ENCODE results near the gene MGAT5.

Gene MGAT5

DNA sequence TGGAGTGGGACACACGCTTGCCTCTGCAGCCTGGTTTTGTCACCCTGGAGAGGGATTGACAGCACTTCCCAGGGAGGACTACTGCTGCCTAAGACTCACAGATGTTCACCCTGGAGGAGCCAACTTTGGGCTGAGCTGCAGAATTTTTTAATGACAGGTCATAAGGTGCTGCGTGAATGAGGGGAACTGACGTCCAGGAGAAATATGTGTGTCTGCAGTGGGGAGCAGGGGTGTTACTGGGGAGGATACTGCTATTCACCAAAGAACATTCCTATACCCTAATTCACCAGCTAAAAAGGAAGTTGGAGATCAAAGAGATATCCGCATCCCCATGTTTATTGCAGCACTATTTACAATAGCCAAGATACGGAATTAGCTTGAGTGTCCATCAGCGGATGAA is 144.4 kb downstream of the MGAT5 start:
- WGBS, 2 experiments (ENCODE audit: insufficient coverage in 2 of 2) = 91 to 100% methylated on average over 3 of the region's 6 CpGs
- Histone ChIP-seq H3K36me3 (ENCODE audit: control insufficient read depth, insufficient read depth, low read length) (peaks cover 11% of the 10 kb centered on the region), H3K27ac (ENCODE audit: low read depth, low read length, severe bottlenecking) (no peak overlapping the region), H3K9me3 (ENCODE audit: control insufficient read depth, low read length) (no peaks in the 10 kb centered on the region), H3K4me3 (ENCODE audit: extremely low read depth, insufficient read depth, low read length, poor library complexity, severe bottlenecking) (no peak overlapping the region), H3K4me1 (ENCODE audit: control insufficient read depth, insufficient read depth, low read length, poor library complexity, severe bottlenecking) (peaks cover 16% of the 10 kb centered on the region)

DNA sequence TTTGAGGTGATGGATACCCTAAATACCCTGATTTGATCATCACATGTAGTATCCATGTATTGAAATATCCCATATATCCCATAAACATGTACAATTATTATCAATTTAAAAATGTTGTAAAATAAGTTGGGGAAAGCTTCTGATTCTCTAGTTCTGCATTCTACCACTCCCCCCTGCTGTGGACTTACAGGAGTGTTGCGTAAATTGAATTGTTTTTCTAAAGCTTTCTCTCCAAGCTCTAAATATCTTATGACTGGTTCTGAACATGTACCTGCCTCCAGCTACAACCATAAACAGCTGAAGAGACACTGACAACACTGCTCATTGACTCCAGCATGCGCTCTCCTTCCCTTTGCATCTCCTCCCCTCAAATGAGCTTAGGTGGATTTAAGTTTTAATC is 145.2 kb downstream of the MGAT5 start:
- Histone ChIP-seq H3K4me1 (ENCODE audit: control insufficient read depth, insufficient read depth, low read length, poor library complexity, severe bottlenecking) (peaks cover 16% of the 10 kb centered on the region), H3K36me3 (ENCODE audit: control insufficient read depth, insufficient read depth, low read length) (peaks cover 19% of the 10 kb centered on the region), H3K27ac (ENCODE audit: low read depth, low read length, severe bottlenecking) (no peak overlapping the region), H3K4me3 (ENCODE audit: extremely low read depth, insufficient read depth, low read length, poor library complexity, severe bottlenecking) (no peak overlapping the region), H3K9me3 (ENCODE audit: control insufficient read depth, low read length) (no peaks in the 10 kb centered on the region)
- WGBS, 2 experiments (ENCODE audit: insufficient coverage in 2 of 2) = 100% methylated on average over 1 of the region's 2 CpGs; no CpG with 5 or more reads in 1 of the 2 experiments

DNA sequence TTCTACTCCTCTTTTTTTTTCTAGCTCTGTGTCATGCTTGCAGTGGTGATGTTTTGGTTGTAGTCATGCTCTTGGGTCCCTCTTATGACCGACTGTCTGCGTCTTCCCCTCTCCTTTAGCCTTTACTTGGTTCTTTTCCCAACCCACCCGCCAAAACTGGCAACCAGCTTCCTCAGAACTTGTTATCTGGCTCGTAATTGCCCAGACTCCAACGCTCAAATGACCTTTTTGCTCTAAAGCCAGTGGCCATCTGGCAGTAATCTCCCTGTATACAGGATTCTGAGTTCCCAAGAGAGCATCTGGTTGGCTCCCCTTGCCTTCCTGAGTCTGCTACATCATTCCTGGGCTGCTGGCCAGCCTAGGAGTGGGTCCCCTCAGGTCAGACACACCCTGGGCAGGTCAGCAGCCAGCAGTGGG is 147.2 kb downstream of the MGAT5 start:
- Histone ChIP-seq H3K27ac (ENCODE audit: low read depth, low read length, severe bottlenecking) (no peak overlapping the region), H3K4me1 (ENCODE audit: control insufficient read depth, insufficient read depth, low read length, poor library complexity, severe bottlenecking) (peaks cover 21% of the 10 kb centered on the region), H3K4me3 (ENCODE audit: extremely low read depth, insufficient read depth, low read length, poor library complexity, severe bottlenecking) (no peak overlapping the region), H3K36me3 (ENCODE audit: control insufficient read depth, insufficient read depth, low read length) (peaks cover 20% of the 10 kb centered on the region), H3K9me3 (ENCODE audit: control insufficient read depth, low read length) (no peaks in the 10 kb centered on the region)
- 89 to 97% methylated on average over 3 to 5 of the region's 5 CpGs for WGBS, 2 experiments (ENCODE audit: insufficient coverage in 2 of 2)

DNA sequence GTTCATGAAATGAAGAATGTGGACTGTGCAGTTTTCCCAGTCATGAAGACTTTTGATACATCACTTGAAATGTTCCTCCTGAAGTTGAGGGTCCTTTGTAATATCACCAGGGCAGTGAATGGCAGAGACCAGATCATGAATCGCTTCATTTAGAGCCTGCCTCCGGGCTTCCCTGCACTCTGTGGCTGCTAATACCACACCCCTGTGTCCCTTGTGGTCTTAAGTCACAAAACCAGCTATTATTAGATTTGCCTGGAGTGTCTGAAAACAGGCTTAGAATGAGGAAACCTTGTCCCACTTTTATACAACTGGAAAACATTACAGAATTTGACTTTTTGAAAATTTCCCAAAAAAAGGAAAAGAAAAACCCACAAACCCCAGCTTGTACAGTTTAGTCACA is 147.9 kb downstream of the MGAT5 start:
- WGBS, 2 experiments (ENCODE audit: insufficient coverage in 2 of 2) = 92 to 100% methylated on average over 2 of the region's 2 CpGs
- H3K9me3 ChIP-seq (ENCODE audit: control insufficient read depth, low read length) = no peaks in the 10 kb centered on the region
- peaks cover 20% of the 10 kb centered on the region for H3K36me3 ChIP-seq (ENCODE audit: control insufficient read depth, insufficient read depth, low read length)
- peaks cover 21% of the 10 kb centered on the region for H3K4me1 ChIP-seq (ENCODE audit: control insufficient read depth, insufficient read depth, low read length, poor library complexity, severe bottlenecking)
- no peak overlapping the region for H3K4me3 ChIP-seq (ENCODE audit: extremely low read depth, insufficient read depth, low read length, poor library complexity, severe bottlenecking)
- H3K27ac ChIP-seq (ENCODE audit: low read depth, low read length, severe bottlenecking) = no peak overlapping the region

DNA sequence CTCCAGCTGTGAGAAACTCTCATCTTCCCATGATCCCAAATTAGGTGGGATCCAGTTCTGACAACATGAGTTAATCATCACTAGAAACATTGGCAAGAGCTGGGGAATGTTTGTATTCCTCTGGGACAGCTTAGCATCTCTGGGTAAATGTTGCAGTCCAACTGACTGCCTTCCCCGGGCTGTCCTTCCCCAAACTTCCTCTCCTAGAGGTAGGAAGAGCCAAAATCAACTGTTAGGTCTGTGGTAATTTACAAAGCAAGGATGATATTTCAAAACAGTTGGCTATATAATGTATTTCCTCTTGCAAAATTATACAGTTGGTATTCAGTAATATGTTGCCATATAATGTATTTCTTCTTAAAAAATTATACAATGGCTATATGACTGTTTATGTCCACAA is 148.5 kb downstream of the MGAT5 start:
- Histone ChIP-seq H3K27ac (ENCODE audit: low read depth, low read length, severe bottlenecking) (no peak overlapping the region), H3K4me1 (ENCODE audit: control insufficient read depth, insufficient read depth, low read length, poor library complexity, severe bottlenecking) (peaks cover 21% of the 10 kb centered on the region), H3K9me3 (ENCODE audit: control insufficient read depth, low read length) (no peaks in the 10 kb centered on the region), H3K4me3 (ENCODE audit: extremely low read depth, insufficient read depth, low read length, poor library complexity, severe bottlenecking) (no peak overlapping the region), H3K36me3 (ENCODE audit: control insufficient read depth, insufficient read depth, low read length) (peaks cover 20% of the 10 kb centered on the region)
- no CpG with 5 or more reads among the region's 1 CpG for WGBS, 2 experiments (ENCODE audit: insufficient coverage in 2 of 2)

DNA sequence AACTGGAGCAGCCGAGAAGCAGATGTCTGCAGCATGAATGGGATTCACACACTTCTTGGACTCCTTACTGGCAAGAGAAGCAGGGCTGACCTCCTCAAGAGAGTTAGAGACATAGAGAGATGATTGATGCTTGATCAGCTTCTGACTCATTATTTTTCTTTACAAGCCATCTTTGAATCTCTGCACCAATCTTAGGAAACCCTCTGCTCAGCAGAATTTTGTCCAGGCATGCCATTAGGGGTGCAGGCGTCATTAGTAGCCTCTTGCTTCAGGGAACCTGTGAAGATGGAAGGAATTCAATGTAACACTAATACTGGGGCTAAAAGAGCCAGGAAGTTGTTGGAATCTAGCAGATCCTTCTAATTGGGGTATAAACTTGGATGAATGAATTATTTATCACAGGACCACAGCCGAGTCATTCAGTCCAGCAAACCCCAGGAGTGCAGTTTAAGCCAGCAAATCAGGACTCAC is 151.8 kb downstream of the MGAT5 start:
- WGBS, 2 experiments (ENCODE audit: insufficient coverage in 2 of 2) = 90 to 93% methylated on average over 2 to 3 of the region's 3 CpGs
- Histone ChIP-seq H3K9me3 (ENCODE audit: control insufficient read depth, low read length) (no peaks in the 10 kb centered on the region), H3K27ac (ENCODE audit: low read depth, low read length, severe bottlenecking) (no peak overlapping the region), H3K4me1 (ENCODE audit: control insufficient read depth, insufficient read depth, low read length, poor library complexity, severe bottlenecking) (peaks cover 11% of the 10 kb centered on the region), H3K36me3 (ENCODE audit: control insufficient read depth, insufficient read depth, low read length) (peaks cover 17% of the 10 kb centered on the region), H3K4me3 (ENCODE audit: extremely low read depth, insufficient read depth, low read length, poor library complexity, severe bottlenecking) (no peak overlapping the region)

DNA sequence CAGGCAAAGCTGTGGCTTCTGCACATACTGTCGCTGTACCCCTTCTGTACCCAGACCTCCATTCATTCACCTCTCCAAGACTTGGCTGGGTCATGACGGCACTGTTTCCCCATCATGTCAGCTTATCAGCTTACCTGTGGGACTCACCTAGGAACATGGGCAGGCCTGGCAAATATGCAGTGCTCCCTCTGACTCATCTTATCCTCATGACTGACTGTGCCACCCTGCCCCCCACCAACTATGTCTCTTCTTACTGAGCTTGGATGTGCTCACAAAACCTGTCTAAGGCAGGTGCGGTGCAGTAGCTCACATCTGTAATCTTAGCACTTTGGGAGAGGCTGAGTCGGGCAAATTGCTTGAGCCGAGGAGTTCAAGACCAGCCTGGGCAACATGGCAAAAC is 152.4 kb downstream of the MGAT5 start:
- 89 to 93% methylated on average over 2 to 4 of the region's 5 CpGs for WGBS, 2 experiments (ENCODE audit: insufficient coverage in 2 of 2)
- Histone ChIP-seq H3K27ac (ENCODE audit: low read depth, low read length, severe bottlenecking) (no peak overlapping the region), H3K4me1 (ENCODE audit: control insufficient read depth, insufficient read depth, low read length, poor library complexity, severe bottlenecking) (peaks cover 17% of the 10 kb centered on the region), H3K4me3 (ENCODE audit: extremely low read depth, insufficient read depth, low read length, poor library complexity, severe bottlenecking) (no peak overlapping the region), H3K36me3 (ENCODE audit: control insufficient read depth, insufficient read depth, low read length) (peaks cover 17% of the 10 kb centered on the region), H3K9me3 (ENCODE audit: control insufficient read depth, low read length) (no peaks in the 10 kb centered on the region)

DNA sequence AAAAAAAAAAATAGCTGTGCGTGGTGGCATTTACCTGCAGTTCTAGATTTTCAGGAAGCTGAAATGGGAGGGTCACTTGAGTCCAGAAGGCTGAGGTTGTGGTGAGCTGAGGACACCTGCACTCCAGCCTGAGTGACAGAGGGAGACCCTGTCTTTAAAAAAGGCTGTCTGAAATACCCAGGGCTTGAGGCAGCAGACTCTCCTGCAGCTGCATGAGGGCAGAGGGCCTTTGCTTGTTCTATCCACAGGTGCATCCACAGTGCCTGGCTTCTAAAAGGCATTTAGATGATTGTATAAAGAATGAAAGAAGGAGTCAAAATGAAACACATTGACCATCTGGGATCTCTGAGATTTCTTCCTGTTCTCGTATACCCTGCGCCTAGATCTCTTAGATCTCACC is 152.9 kb downstream of the MGAT5 start:
- Histone ChIP-seq H3K36me3 (ENCODE audit: control insufficient read depth, insufficient read depth, low read length) (peaks cover 17% of the 10 kb centered on the region), H3K9me3 (ENCODE audit: control insufficient read depth, low read length) (no peaks in the 10 kb centered on the region), H3K4me3 (ENCODE audit: extremely low read depth, insufficient read depth, low read length, poor library complexity, severe bottlenecking) (no peak overlapping the region), H3K4me1 (ENCODE audit: control insufficient read depth, insufficient read depth, low read length, poor library complexity, severe bottlenecking) (peaks cover 18% of the 10 kb centered on the region), H3K27ac (ENCODE audit: low read depth, low read length, severe bottlenecking) (no peak overlapping the region)
- WGBS, 2 experiments (ENCODE audit: insufficient coverage in 2 of 2) = 100% methylated on average over 2 of the region's 3 CpGs

DNA sequence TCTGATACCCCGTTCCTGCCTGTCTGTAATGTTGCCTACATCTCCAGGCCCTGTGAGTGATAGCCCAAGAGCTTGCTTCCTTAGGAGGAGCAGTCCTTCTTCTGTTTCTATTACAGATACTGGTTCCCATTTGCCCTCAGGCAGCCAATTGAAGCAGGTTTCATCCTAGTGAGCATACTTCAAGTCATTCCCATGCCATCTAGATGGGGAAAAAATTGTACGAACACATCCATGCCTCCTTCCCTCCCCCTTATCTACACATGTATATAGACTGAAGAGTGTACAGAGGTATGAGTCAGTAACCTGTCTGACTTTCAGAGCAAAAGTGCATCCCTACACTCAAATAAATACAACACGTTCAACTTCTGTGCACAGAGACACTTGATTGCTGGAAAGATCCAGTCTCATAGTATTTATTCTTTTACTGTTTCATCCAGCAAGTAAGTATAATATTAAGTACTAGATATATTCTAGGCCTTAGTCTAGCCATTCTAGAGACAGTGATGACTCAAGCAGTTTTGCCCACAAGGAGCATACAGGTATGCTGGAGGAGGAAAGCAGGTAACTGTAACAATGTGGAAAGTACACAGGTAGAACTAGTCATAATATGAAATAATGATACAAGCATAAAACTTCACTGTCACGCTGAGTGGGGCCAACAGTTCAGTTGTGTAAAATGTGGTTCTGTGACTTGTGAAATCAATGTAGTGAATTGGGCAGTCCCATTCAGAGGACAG is 153.4 kb downstream of the MGAT5 start:
- no peak overlapping the region for H3K27ac ChIP-seq (ENCODE audit: low read depth, low read length, severe bottlenecking)
- WGBS, 2 experiments (ENCODE audit: insufficient coverage in 2 of 2) = 78 to 100% methylated on average over 1 of the region's 4 CpGs
- peaks cover 18% of the 10 kb centered on the region for H3K4me1 ChIP-seq (ENCODE audit: control insufficient read depth, insufficient read depth, low read length, poor library complexity, severe bottlenecking)
- no peak overlapping the region for H3K4me3 ChIP-seq (ENCODE audit: extremely low read depth, insufficient read depth, low read length, poor library complexity, severe bottlenecking)
- H3K9me3 ChIP-seq (ENCODE audit: control insufficient read depth, low read length) = no peaks in the 10 kb centered on the region
- peaks cover 17% of the 10 kb centered on the region for H3K36me3 ChIP-seq (ENCODE audit: control insufficient read depth, insufficient read depth, low read length)

DNA sequence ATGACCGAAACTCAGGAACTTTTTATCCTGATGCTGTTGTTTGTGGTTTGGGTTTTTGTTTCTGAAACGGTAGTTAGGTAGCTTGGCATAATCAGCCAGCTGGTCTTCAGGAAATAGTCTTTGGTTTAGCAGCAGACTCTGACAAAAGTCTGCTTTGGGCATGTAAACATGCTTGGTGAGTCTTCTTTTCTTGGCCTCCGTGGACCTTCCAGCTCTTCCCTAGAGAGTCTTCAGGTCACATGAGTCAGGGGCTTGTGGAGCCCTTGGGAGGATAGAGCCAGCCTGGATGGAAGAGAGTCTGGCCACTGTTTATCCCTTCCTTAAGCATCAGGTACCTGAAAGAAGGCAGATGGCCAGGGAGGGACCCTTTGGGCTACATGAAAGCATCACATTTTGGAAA is 154.5 kb downstream of the MGAT5 start:
- Histone ChIP-seq H3K9me3 (ENCODE audit: control insufficient read depth, low read length) (no peaks in the 10 kb centered on the region), H3K27ac (ENCODE audit: low read depth, low read length, severe bottlenecking) (no peak overlapping the region), H3K4me1 (ENCODE audit: control insufficient read depth, insufficient read depth, low read length, poor library complexity, severe bottlenecking) (peaks cover 21% of the 10 kb centered on the region), H3K36me3 (ENCODE audit: control insufficient read depth, insufficient read depth, low read length) (peaks cover 9% of the 10 kb centered on the region), H3K4me3 (ENCODE audit: extremely low read depth, insufficient read depth, low read length, poor library complexity, severe bottlenecking) (no peak overlapping the region)
- 82 to 86% methylated on average over 2 of the region's 3 CpGs for WGBS, 2 experiments (ENCODE audit: insufficient coverage in 2 of 2)

DNA sequence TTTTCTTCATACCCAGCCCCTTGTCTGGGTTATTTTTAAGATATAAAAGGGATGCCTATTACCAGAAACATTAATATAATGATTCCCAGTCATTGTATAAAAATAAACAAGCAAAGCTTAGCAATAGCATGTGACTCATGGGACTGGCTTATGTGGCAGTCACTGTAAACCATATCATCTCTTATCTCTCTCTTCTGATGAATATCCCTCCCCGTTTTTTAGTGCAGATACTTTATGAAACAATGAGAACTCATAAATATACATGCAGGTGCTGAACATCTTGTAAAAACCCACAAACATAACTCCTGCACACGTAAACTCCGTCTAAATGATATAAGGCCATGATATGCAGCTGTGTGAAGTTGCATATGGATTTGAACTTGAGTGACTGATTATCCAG is 154.9 kb downstream of the MGAT5 start:
- no CpG with 5 or more reads among the region's 3 CpGs for WGBS, 2 experiments (ENCODE audit: insufficient coverage in 2 of 2)
- Histone ChIP-seq H3K36me3 (ENCODE audit: control insufficient read depth, insufficient read depth, low read length) (peaks cover 5% of the 10 kb centered on the region), H3K4me3 (ENCODE audit: extremely low read depth, insufficient read depth, low read length, poor library complexity, severe bottlenecking) (no peak overlapping the region), H3K9me3 (ENCODE audit: control insufficient read depth, low read length) (no peaks in the 10 kb centered on the region), H3K4me1 (ENCODE audit: control insufficient read depth, insufficient read depth, low read length, poor library complexity, severe bottlenecking) (peaks cover 21% of the 10 kb centered on the region), H3K27ac (ENCODE audit: low read depth, low read length, severe bottlenecking) (no peak overlapping the region)

Data from mesodermal cell (in vitro differentiated cells).